Sigmoid colon (tissue), 4 donors: ENCODE measurements around the gene PTCD1.

ENCODE experiments used
- CTCF ChIP-seq, 4 experiments: fragments of 450-650 bp in 3 of 4; fragments of 200-600 bp in 1 of 4; IDR thresholded peaks; one replicate each; pipeline ENCODE4 v1.5.1; 2016 to 2019; ENCODE audit warnings: antibody characterized with exemption in 4 of 4, mild to moderate bottlenecking in 3 of 4, moderate library complexity in 2 of 4
- EP300 ChIP-seq, 4 donors: sonication (generic); formaldehyde crosslinking; IDR thresholded peaks; one replicate each; pipeline ENCODE4 v1.6.1; 2017; ENCODE audit warnings: antibody characterized with exemption in 4 of 4
- POLR2A ChIP-seq, 2 donors: fragments of 450-650 bp; IDR thresholded peaks; one replicate each; pipeline ENCODE4 v1.6.1; 2016; ENCODE audit warnings: antibody characterized with exemption in 2 of 2, mild to moderate bottlenecking in 2 of 2, moderate library complexity in 2 of 2
- POLR2AphosphoS5 ChIP-seq, 4 donors: sonication (generic); formaldehyde crosslinking; IDR thresholded peaks; one replicate each; pipeline ENCODE4 v1.6.1; 2017; ENCODE audit warnings: antibody characterized with exemption in 4 of 4

- TF ChIP-seq CTCF (IDR thresholded peaks at IDR 0.05) (no peak), POLR2A (IDR thresholded peaks at IDR 0.05) (no peak), POLR2AphosphoS5 (IDR thresholded peaks at IDR 0.05) (no peak), EP300 (IDR thresholded peaks at IDR 0.05) (no peak)
Observed at GRCh38 chr7:99386584-99387238, 51.9 kb downstream of the PTCD1 start.
